Osteocyte (in vitro differentiated cells): ENCODE measurements around the gene LUZP2. TPM values are rescaled to one million over a fixed set of nuclear protein-coding genes. Genes with fewer than 3 reads are reported as not detected.

ENCODE experiments used
- DNase-seq: peaks from one replicate; pipeline ENCODE4 v3.0.0; 2021; ENCODE audit warnings: mixed read lengths; ENCODE audit not compliant: unreplicated experiment; ENCODE audit errors: extremely low spot score
- H3K27ac Mint-ChIP-seq: one replicate; pipeline ENCODE4 v1.8.0; 2021; ENCODE audit warnings: mild to moderate bottlenecking, mixed read lengths; ENCODE audit not compliant: unreplicated experiment
- H3K27me3 Mint-ChIP-seq: one replicate; pipeline ENCODE4 v1.8.0; 2021; ENCODE audit warnings: mixed read lengths; ENCODE audit not compliant: unreplicated experiment
- H3K36me3 Mint-ChIP-seq: one replicate; pipeline ENCODE4 v1.8.0; 2021; ENCODE audit warnings: mixed read lengths; ENCODE audit not compliant: unreplicated experiment
- H3K4me1 Mint-ChIP-seq: one replicate; pipeline ENCODE4 v1.8.0; 2021; ENCODE audit warnings: mixed read lengths; ENCODE audit not compliant: unreplicated experiment
- H3K4me3 Mint-ChIP-seq: one replicate; pipeline ENCODE4 v1.8.0; 2021; ENCODE audit warnings: mild to moderate bottlenecking, moderate library complexity, mixed read lengths; ENCODE audit not compliant: unreplicated experiment
- H3K9me3 Mint-ChIP-seq: one replicate; pipeline ENCODE4 v1.8.0; 2021; ENCODE audit warnings: mixed read lengths; ENCODE audit not compliant: unreplicated experiment
- total RNA-seq: library from RNA; stranded (reverse); gene quantifications from 2 replicates; pipeline ENCODE4 v1.2.1, GENCODE V29; 2021
- TF ChIP-seq, protein P1 (sequence below): fragments of 200-600 bp; sonication (generic); IDR thresholded peaks from 2 replicates; pipeline ENCODE4 v1.5.0; 2021; ENCODE audit warnings: antibody characterized with exemption, mild to moderate bottlenecking, moderate library complexity

LUZP2 gene
- total RNA-seq, 1 donor from 2014 or later: 3.5 TPM

DNA sequence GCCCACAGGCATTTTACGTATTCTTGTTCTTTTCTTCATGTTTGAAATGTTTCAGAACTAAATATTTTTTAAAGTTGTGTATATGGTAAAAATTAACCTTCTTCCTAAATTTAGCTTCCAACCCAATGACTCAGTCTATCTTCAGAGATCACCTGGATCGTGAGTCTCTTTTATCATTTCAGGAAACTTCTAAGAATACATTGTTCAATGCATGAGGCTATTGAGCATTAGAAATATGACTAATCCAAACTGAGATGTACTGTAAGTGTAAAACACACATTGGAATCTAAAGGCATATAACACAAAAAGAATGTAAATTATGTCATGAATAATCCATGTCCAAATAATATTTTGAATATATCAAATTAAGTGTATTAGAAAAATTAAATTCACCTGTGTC lies 265.2 kb downstream of the LUZP2 start:
- TF ChIP-seq, protein P1, sequence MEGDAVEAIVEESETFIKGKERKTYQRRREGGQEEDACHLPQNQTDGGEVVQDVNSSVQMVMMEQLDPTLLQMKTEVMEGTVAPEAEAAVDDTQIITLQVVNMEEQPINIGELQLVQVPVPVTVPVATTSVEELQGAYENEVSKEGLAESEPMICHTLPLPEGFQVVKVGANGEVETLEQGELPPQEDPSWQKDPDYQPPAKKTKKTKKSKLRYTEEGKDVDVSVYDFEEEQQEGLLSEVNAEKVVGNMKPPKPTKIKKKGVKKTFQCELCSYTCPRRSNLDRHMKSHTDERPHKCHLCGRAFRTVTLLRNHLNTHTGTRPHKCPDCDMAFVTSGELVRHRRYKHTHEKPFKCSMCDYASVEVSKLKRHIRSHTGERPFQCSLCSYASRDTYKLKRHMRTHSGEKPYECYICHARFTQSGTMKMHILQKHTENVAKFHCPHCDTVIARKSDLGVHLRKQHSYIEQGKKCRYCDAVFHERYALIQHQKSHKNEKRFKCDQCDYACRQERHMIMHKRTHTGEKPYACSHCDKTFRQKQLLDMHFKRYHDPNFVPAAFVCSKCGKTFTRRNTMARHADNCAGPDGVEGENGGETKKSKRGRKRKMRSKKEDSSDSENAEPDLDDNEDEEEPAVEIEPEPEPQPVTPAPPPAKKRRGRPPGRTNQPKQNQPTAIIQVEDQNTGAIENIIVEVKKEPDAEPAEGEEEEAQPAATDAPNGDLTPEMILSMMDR: no peak

DNA sequence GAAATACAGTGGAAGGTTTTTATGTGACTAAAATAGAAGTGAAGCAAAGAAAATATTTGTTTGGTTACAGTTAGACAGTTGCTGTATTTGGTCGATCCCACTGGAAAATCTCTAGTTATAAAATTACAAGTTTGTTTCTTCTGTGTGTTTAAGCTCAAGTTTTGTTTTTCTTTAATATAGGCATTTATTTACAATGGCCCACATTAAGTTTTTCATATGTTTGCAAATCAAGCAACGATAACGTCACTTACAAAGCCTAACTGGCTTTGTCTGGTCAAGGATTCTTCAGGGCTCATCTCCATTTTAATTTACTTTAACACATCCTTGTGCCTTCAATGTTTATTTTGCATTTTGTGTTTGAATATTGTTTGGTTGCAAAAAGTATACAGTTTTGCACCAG lies 270.6 kb downstream of the LUZP2 start:
- H3K9me3 Mint-ChIP-seq: no peaks in the 10 kb centered on the region
- H3K4me1 Mint-ChIP-seq: no peaks in the 10 kb centered on the region
- H3K4me3 Mint-ChIP-seq: no peak overlapping the region
- H3K36me3 Mint-ChIP-seq: no peaks in the 10 kb centered on the region
- no peak for DNase-seq
- no peaks in the 10 kb centered on the region for H3K27me3 Mint-ChIP-seq
- H3K27ac Mint-ChIP-seq: no peak overlapping the region
- TF ChIP-seq, protein P1: no peak

More for the DNA sequence above, 265.2 kb downstream of the LUZP2 start:
- no peak for DNase-seq
- Mint-ChIP-seq H3K27ac (no peak overlapping the region), H3K36me3 (peaks cover 2% of the 10 kb centered on the region), H3K9me3 (no peaks in the 10 kb centered on the region), H3K27me3 (no peaks in the 10 kb centered on the region), H3K4me3 (no peak overlapping the region), H3K4me1 (no peaks in the 10 kb centered on the region)

DNA sequence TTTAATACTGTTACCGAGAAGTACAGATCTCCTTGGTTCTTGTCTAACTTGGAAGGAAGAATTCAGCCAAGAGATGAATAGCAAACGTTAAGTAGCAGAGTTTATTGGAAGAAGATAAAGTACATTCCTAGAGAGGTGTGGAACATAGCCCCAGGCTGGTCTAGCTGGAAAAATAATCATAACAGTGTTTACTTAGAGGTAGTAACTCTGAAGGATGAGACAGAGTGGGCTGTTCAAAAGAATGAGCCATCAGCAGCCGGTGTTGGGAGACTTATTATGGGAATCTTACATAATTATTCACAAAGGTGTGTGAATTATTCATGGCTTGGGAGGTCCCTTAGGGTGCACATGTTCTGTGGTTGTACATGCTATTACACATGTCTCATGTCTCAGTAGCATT lies 276.5 kb downstream of the LUZP2 start:
- TF ChIP-seq, protein P1: no peak
- Mint-ChIP-seq H3K4me3 (no peak overlapping the region), H3K36me3 (no peaks in the 10 kb centered on the region), H3K4me1 (no peaks in the 10 kb centered on the region), H3K27me3 (no peaks in the 10 kb centered on the region), H3K9me3 (peaks cover 6% of the 10 kb centered on the region), H3K27ac (no peak overlapping the region)
- no peak for DNase-seq

DNA sequence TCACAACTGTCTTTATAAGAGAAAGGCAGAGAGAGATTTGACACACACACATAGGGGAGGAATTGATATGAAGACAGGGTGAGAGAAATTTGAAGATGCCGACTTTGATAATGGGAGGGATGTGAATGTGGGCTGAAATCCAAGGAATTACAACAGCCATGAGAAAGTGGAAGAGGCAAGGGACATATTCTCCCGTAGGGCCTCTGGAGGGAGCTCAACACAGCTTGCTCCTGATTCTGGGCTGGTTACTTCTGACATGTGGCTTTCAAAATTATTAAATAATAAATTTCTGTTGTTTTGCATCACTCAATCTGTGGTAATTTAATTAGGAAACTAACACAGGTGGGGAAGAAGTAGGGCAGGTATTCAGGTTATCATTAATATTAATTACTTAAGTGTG lies 282.9 kb downstream of the LUZP2 start:
- no peak for DNase-seq
- Mint-ChIP-seq H3K4me3 (no peak overlapping the region), H3K36me3 (no peaks in the 10 kb centered on the region), H3K9me3 (no peaks in the 10 kb centered on the region), H3K4me1 (no peaks in the 10 kb centered on the region), H3K27ac (no peak overlapping the region), H3K27me3 (peaks cover 3% of the 10 kb centered on the region)
- TF ChIP-seq, protein P1: peak; percentile 18

DNA sequence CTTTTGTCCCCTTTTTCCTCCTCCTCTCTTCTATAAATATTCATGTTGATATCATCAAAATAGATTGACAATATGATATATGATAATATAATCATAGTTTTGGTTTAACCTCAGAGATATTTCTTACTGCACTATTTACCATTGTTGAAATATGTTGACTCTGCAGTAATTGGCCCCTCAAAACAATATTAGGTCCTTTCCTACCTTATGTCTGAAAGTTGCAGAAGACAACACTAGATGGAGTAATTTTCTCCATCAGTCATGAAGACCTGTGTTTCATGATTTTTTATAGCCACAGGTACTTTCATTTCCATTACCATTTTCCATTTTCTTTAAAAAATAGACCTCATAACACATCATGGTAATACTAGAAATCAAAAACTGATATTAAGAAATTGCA lies 284.4 kb downstream of the LUZP2 start:
- Mint-ChIP-seq H3K36me3 (no peaks in the 10 kb centered on the region), H3K9me3 (no peaks in the 10 kb centered on the region), H3K27ac (no peak overlapping the region), H3K27me3 (peaks cover 3% of the 10 kb centered on the region), H3K4me1 (no peaks in the 10 kb centered on the region), H3K4me3 (no peak overlapping the region)
- TF ChIP-seq, protein P1: no peak
- no peak for DNase-seq
